ENCODE data around the gene DPP8. TPM values are rescaled to one million over a fixed set of nuclear protein-coding genes. Genes with fewer than 3 reads are reported as not detected.

DPP8 gene
- total RNA-seq, 1 donor from 2014 or later = 28.4 TPM

- DNase-seq (ENCODE audit: low read depth) (no peak), FAIRE-seq (no peak)
Measured at GRCh38 chr15:65410036-65410435, 107.5 kb downstream of the DPP8 start.

GRCh38 chr15:65409036-65409631, 108.4 kb downstream of the DPP8 start:
- peaks cover 2% of the 10 kb centered on the region for H3K27me3 ChIP-seq (ENCODE audit: control insufficient read depth, insufficient read depth, low read length)
- FAIRE-seq = no peak
- no peak for TF ChIP-seq CTCF (IDR thresholded peaks at IDR 0.05; ENCODE audit: insufficient read depth, low read length, severe bottlenecking)
- H3K4me3 ChIP-seq (ENCODE audit: low read depth, low read length) = no peak overlapping the region
- peak; percentile 79 for DNase-seq (ENCODE audit: low read depth)
- H3K36me3 ChIP-seq (ENCODE audit: control insufficient read depth, insufficient read depth, low read length) = no peaks in the 10 kb centered on the region

More at GRCh38 chr15:65410036-65410435, 107.5 kb downstream of the DPP8 start:
- peaks cover under 1% of the 10 kb centered on the region for H3K27me3 ChIP-seq (ENCODE audit: control insufficient read depth, insufficient read depth, low read length)
- H3K36me3 ChIP-seq (ENCODE audit: control insufficient read depth, insufficient read depth, low read length) = no peaks in the 10 kb centered on the region
- no peak overlapping the region for H3K4me3 ChIP-seq (ENCODE audit: low read depth, low read length)
- TF ChIP-seq CTCF (IDR thresholded peaks at IDR 0.05; ENCODE audit: insufficient read depth, low read length, severe bottlenecking) = no peak

- Histone ChIP-seq H3K36me3 (ENCODE audit: control insufficient read depth, insufficient read depth, low read length) (no peaks in the 10 kb centered on the region), H3K27me3 (ENCODE audit: control insufficient read depth, insufficient read depth, low read length) (peaks cover 2% of the 10 kb centered on the region), H3K4me3 (ENCODE audit: low read depth, low read length) (no peak overlapping the region)
- DNase-seq (ENCODE audit: low read depth) (no peak), FAIRE-seq (no peak)
- TF ChIP-seq CTCF (IDR thresholded peaks at IDR 0.05; ENCODE audit: insufficient read depth, low read length, severe bottlenecking) = no peak
Measured at GRCh38 chr15:65408324-65409035, 109.0 kb downstream of the DPP8 start.

- Histone ChIP-seq H3K36me3 (ENCODE audit: control insufficient read depth, insufficient read depth, low read length) (no peaks in the 10 kb centered on the region), H3K27me3 (ENCODE audit: control insufficient read depth, insufficient read depth, low read length) (peaks cover 2% of the 10 kb centered on the region), H3K4me3 (ENCODE audit: low read depth, low read length) (no peak overlapping the region)
- no peak for FAIRE-seq
- no peak for DNase-seq (ENCODE audit: low read depth)
- no peak for TF ChIP-seq CTCF (IDR thresholded peaks at IDR 0.05; ENCODE audit: insufficient read depth, low read length, severe bottlenecking)
Measured at GRCh38 chr15:65406424-65407000, 111.0 kb downstream of the DPP8 start.

GRCh38 chr15:65405791-65406423, 111.6 kb downstream of the DPP8 start:
- peaks cover 2% of the 10 kb centered on the region for H3K27me3 ChIP-seq (ENCODE audit: control insufficient read depth, insufficient read depth, low read length)
- FAIRE-seq (no peak), DNase-seq (ENCODE audit: low read depth) (no peak)
- TF ChIP-seq CTCF (IDR thresholded peaks at IDR 0.05; ENCODE audit: insufficient read depth, low read length, severe bottlenecking) = no peak
- no peaks in the 10 kb centered on the region for H3K36me3 ChIP-seq (ENCODE audit: control insufficient read depth, insufficient read depth, low read length)
- no peak overlapping the region for H3K4me3 ChIP-seq (ENCODE audit: low read depth, low read length)
